IMR-90 (cell line): ENCODE measurements around the gene FANCM.

Experiments used
- BHLHE40 ChIP-seq: fragments of 150-350 bp; IDR thresholded peaks from 2 replicates; pipeline ENCODE4 v1.6.1; 2016; ENCODE audit warnings: mild to moderate bottlenecking, low read depth, low read length
- CTCF ChIP-seq: conservative IDR thresholded peaks from 2 replicates; pipeline ENCODE4 v1.5.1; 2012; ENCODE audit warnings: mild to moderate bottlenecking, low read depth, low read length, improper control_type of control experiment
- FOS ChIP-seq: fragments of 150-350 bp; IDR thresholded peaks from 2 replicates; pipeline ENCODE4 v1.6.1; 2016; ENCODE audit warnings: low read depth, low read length
- MAFK ChIP-seq: IDR thresholded peaks from 2 replicates; pipeline ENCODE4 v1.6.1; 2012; ENCODE audit warnings: low read depth, low read length, improper control_type of control experiment
- NFE2L2 ChIP-seq: fragments of 150-350 bp; IDR thresholded peaks from 2 replicates; pipeline ENCODE4 v1.6.1; 2016; ENCODE audit warnings: low read depth, mild to moderate bottlenecking, low read length
- POLR2A ChIP-seq: IDR thresholded peaks from 2 replicates; pipeline ENCODE4 v1.6.1; 2012; ENCODE audit warnings: mild to moderate bottlenecking, low read depth, low read length
- TF ChIP-seq, protein P1 (sequence below): fragments of 150-350 bp; IDR thresholded peaks from 2 replicates; pipeline ENCODE4 v1.6.1; 2017; ENCODE audit warnings: mild to moderate bottlenecking, antibody characterized with exemption, low read length, low read depth

DNA sequence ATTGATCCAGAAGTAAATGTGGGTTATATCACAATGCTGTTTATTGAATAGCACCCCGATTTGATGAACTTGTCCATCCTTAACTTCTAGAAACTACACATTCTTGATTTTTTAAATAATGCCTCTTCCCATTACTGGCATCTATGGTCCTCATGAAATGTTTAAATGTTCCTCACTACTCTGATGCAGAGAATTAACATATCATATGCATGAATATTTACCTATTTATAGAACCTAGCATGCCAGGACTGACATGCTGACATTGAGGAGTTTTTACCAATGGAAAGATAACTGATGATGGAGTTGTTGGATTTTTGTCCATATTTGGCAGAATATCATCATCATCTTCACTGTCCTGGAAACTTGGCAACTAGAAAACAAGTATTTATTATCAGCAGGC, 74.4 kb downstream of the FANCM start:
- TF ChIP-seq CTCF (no peak), POLR2A (no peak), NFE2L2 (no peak), BHLHE40 (no peak), MAFK (no peak), FOS (no peak)
- TF ChIP-seq, protein P1, sequence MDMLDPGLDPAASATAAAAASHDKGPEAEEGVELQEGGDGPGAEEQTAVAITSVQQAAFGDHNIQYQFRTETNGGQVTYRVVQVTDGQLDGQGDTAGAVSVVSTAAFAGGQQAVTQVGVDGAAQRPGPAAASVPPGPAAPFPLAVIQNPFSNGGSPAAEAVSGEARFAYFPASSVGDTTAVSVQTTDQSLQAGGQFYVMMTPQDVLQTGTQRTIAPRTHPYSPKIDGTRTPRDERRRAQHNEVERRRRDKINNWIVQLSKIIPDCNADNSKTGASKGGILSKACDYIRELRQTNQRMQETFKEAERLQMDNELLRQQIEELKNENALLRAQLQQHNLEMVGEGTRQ, result no peak
